Stomach smooth muscle (tissue), 2 donors: ENCODE results near the gene TSPAN32.

Source experiments
- H3K27ac ChIP-seq: one replicate; pipeline ENCODE4 v1.7.0; 2013; ENCODE audit warnings: mild to moderate bottlenecking, low read length, inconsistent platforms
- H3K27me3 ChIP-seq, 2 donors: one replicate each; pipeline ENCODE4 v1.7.0; 2013; ENCODE audit warnings: low read length in 2 of 2; ENCODE audit not compliant: insufficient read depth in 2 of 2, control insufficient read depth in 1 of 2
- H3K36me3 ChIP-seq, 2 donors: one replicate each; pipeline ENCODE4 v1.7.0; 2013; ENCODE audit warnings: low read length in 2 of 2; ENCODE audit not compliant: control insufficient read depth in 2 of 2, insufficient read depth in 2 of 2
- H3K4me1 ChIP-seq: one replicate; pipeline ENCODE4 v1.7.0; 2013; ENCODE audit warnings: low read length; ENCODE audit not compliant: control insufficient read depth, insufficient read depth
- H3K4me3 ChIP-seq, 2 donors: one replicate each; pipeline ENCODE4 v1.7.0; 2013; ENCODE audit warnings: low read length in 2 of 2
- H3K9ac ChIP-seq, 2 donors: one replicate each; pipeline ENCODE4 v1.7.0; 2013; ENCODE audit warnings: low read length in 2 of 2, mild to moderate bottlenecking in 1 of 2
- H3K9me3 ChIP-seq, 2 donors: one replicate each; pipeline ENCODE4 v1.7.0; 2013; ENCODE audit warnings: low read length in 2 of 2; ENCODE audit not compliant: control insufficient read depth in 2 of 2
- donor health status: healthy.
- donor health status: Pancreatic carcinoma.

The TSPAN32 gene

DNA sequence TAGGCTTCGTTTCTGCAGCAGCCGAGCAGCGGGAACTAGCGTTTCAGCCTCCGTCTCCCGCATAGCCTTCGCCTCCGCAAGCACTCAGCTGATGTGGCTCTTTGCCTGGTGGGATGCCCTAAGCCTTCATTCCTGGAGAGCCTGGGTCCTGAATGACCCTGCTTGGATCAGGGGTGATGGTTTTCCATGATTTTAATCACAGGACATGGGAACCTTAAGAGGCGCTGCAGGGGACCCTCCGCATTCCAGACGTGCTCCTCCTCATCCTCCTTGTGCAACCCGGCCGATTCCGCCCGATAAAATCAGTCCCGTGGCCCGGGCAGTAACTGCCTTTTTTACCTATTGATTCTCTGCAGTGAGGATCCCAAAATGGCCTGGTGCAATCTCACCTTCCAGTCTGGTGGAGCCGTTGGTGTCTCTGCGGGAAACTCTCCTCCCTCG is 8.3 kb upstream of the TSPAN32 start:
- H3K36me3 ChIP-seq = no peaks in the 10 kb centered on the region

DNA sequence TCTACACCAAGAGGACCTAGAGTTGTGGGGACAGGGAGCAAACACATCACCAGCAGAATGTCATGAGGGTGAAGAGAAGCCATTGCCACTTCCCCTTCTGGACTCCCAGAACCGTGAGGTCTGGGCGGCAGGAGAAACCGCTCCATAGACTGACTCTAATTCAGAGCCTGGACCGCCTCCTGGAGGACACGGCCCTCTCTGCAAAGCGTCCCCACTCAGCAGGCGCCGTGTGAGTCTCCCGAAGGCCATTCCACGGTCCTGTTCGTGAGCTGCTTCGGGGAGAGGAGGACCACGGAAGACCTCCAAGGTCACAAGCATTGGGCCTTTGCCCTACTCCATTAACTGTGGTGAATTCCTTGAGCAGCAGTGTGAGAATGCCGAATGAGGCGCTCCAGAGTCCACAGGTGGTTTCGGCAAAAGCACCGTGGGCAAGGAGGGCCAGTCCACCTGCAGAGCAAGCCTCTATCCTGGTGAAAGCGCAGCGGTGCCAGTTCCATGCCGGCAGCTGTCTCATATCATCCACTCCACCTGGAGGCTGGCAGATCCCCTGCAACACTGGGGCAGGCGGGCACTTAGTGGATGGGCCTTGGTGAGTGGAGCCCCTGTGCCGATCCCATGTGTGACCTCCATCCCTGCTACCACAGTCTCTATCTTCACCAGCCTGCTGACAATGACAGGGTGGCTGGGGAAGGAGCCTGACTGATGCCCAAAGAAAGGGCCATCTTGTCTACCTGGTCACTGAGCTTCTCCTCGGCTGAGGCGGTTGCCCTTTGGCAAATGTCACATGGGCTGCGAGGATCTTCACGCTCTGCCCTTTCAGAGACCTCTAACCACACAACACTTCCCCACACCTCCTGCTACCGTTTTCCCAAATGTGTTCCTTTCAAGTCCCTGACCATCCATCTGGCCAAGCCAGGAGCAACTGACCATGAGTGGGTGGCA is 7.6 kb upstream of the TSPAN32 start:
- no peak overlapping the region for H3K4me3 ChIP-seq
- H3K9ac ChIP-seq = no peak overlapping the region
- no peaks in the 10 kb centered on the region for H3K36me3 ChIP-seq
- peaks cover 0 to 13% of the 10 kb centered on the region in 2 donors for H3K27me3 ChIP-seq
- no peaks in the 10 kb centered on the region for H3K9me3 ChIP-seq
- H3K27ac ChIP-seq = no peak overlapping the region
- no peaks in the 10 kb centered on the region for H3K4me1 ChIP-seq

More for the DNA sequence above, 8.3 kb upstream of the TSPAN32 start:
- no peak overlapping the region for H3K27ac ChIP-seq
- H3K4me3 ChIP-seq = no peak overlapping the region
- H3K9ac ChIP-seq = no peak overlapping the region
- H3K4me1 ChIP-seq = no peaks in the 10 kb centered on the region
- peaks cover 2 to 17% of the 10 kb centered on the region in 2 donors for H3K27me3 ChIP-seq
- no peaks in the 10 kb centered on the region for H3K9me3 ChIP-seq

DNA sequence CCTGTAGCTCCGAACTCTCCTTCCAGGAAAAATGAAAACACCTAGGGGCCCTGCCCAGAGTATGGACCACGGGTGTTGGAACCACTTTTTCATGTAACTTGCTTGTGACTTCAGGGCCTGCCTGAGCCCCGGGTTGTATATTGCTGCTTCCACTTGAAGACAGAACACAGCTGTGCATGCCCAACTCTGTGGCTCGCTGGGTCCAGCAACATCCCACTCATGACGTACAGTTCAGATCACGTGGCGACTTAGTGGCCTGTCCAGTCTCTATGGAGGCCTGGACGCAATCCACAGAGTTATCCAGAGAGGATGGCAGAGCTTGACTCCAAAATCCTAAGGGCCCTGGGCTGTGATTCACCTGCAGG is 6.9 kb upstream of the TSPAN32 start:
- Histone ChIP-seq H3K4me1 (no peaks in the 10 kb centered on the region), H3K27me3 (peaks cover 0 to 8% of the 10 kb centered on the region in 2 donors), H3K9ac (no peak overlapping the region), H3K27ac (no peak overlapping the region), H3K36me3 (no peaks in the 10 kb centered on the region), H3K9me3 (no peaks in the 10 kb centered on the region), H3K4me3 (no peak overlapping the region)

DNA sequence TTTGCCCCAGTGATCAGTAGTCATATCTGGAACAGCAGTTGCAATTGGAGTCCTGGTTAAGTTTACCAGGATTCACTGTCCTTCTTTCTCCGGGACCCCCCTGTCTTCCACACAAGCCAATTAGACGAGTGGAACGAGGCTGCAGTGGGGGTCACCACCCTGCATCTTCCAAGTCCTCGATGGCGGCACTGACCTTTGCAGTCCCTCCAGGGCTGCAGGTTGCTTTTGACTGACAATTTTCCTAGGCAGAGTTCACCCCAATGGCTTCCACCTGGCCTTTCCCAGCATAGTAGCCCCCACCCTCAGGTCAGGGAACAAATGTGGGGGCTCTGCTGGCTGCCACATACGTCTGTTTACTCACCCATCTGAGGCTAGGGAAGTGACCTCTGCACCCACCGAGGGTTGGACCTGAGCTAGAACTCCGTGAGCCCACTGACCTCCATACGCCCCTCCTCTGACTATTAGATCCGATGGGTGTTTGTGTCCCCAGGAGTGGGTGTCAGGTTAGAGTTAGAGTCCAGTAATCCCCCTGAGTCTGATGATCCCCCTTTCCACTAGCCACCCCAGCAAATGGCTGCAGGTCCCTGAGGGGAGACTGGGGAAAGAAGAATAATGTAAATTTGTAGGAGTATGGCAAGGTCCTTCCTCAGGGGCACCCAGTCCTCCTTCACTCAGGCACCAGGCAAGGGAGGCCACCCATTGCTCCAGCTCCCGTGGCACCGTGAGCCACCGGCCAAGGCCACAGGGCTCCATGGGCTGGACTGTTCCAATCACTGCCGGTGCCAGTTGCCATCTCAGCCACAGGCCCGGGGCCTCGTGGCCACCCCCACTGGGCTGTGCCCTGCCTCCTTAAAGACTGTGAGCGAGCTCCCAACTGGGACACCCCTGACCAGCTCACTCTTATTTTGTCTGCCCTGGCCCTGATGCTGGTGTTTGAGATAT is 5.6 kb upstream of the TSPAN32 start:
- Histone ChIP-seq H3K9ac (no peak overlapping the region), H3K4me1 (no peaks in the 10 kb centered on the region), H3K27me3 (no peaks in the 10 kb centered on the region), H3K36me3 (no peaks in the 10 kb centered on the region), H3K9me3 (no peaks in the 10 kb centered on the region), H3K27ac (no peak overlapping the region), H3K4me3 (no peak overlapping the region)

DNA sequence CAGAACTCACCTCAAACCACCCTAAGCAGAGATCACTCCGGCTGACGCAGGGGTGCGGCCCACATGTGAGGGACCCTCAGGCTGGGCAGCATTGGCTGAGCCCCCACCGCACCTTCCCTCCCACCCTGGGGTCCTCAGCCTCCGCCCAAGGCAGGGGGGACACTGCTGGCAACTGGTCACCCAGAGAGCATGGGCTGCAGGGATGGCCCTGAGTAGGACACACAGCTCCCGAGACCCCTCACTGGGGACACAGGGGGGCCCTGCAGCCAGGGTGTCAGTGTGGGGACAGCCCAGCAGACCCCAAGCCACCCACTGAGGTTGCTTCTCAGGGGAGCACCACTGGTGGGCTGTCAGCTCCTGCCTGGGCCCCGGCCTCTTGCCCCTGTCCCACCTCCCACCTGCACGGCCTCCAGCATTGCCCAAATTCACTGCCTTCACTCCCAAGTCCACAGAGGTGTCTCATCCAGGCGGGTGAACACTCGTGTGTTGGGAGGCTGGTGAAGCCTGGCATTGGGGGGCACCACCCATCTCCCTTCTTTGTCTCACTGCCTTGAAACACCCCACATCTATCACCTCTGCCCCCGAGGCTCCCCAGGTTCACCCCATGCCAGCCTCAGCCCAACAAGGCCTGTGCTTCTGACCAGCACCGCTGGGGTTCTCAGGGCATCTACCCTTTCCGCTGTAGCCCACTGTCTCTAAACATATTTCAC is 4.7 kb upstream of the TSPAN32 start:
- no peaks in the 10 kb centered on the region for H3K27me3 ChIP-seq
- no peaks in the 10 kb centered on the region for H3K36me3 ChIP-seq
- no peak overlapping the region for H3K9ac ChIP-seq
- no peak overlapping the region for H3K27ac ChIP-seq
- H3K9me3 ChIP-seq = no peaks in the 10 kb centered on the region
- no peak overlapping the region for H3K4me3 ChIP-seq
- no peaks in the 10 kb centered on the region for H3K4me1 ChIP-seq

DNA sequence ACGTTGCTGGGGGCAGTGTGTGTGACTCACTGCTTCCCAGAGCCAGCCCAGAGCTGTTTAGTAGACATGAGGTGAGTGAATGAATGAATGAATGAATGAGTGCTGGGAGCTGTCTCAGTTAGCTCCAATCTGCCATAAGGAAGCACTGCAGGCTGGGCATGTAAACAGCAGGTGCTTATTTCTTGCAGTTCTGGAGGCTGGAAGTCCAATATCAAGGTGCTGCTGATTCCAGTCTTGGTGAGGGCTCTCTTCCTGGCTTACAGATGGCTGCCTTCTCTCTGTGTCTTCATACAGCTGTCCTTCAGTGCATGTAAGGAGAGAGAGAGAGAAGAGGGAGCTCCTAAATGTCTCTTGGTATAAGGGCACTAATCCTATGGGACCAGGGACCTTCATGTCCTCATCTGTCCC is 4.2 kb upstream of the TSPAN32 start:
- no peak overlapping the region for H3K9ac ChIP-seq
- H3K4me1 ChIP-seq = peaks cover 1% of the 10 kb centered on the region
- H3K27me3 ChIP-seq = no peaks in the 10 kb centered on the region
- H3K36me3 ChIP-seq = no peaks in the 10 kb centered on the region
- H3K4me3 ChIP-seq = no peak overlapping the region
- H3K9me3 ChIP-seq = no peaks in the 10 kb centered on the region
- no peak overlapping the region for H3K27ac ChIP-seq

DNA sequence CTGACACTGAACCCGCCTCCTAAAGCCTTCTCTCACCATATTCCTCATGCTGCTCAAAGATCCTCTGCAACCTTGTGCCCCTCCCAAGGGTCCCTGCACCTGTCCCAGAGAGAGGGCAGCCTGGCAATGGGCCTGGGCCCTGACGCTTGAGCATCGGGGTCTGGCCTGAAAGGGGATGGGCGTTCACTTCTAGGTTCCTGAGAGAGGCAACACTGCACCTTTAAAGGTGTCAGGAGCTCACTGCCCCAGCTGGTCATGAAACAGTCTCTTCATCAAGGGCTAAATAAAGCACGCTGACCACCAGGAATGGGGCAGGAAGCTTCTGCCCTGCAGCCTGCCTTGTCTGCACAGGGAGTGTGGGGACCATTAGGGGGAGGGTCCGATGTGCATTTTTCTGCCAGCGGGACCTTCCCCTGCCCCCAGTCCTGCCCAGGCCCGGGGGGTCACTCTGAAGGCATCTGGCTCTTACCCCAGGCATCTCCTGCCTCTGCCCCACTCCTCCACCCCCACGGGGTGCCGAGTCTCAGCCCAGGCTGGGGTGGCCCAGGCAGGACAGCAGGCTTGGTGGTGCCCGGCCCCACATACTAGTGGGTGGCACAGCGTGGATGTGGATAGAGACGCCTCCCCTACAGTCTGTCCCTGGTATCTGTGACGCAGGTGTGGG is 3.5 kb upstream of the TSPAN32 start:
- H3K9me3 ChIP-seq = no peaks in the 10 kb centered on the region
- no peak overlapping the region for H3K4me3 ChIP-seq
- H3K27me3 ChIP-seq = no peaks in the 10 kb centered on the region
- no peak overlapping the region for H3K27ac ChIP-seq
- H3K9ac ChIP-seq = no peak overlapping the region
- peaks cover 7% of the 10 kb centered on the region for H3K4me1 ChIP-seq
- no peaks in the 10 kb centered on the region for H3K36me3 ChIP-seq

DNA sequence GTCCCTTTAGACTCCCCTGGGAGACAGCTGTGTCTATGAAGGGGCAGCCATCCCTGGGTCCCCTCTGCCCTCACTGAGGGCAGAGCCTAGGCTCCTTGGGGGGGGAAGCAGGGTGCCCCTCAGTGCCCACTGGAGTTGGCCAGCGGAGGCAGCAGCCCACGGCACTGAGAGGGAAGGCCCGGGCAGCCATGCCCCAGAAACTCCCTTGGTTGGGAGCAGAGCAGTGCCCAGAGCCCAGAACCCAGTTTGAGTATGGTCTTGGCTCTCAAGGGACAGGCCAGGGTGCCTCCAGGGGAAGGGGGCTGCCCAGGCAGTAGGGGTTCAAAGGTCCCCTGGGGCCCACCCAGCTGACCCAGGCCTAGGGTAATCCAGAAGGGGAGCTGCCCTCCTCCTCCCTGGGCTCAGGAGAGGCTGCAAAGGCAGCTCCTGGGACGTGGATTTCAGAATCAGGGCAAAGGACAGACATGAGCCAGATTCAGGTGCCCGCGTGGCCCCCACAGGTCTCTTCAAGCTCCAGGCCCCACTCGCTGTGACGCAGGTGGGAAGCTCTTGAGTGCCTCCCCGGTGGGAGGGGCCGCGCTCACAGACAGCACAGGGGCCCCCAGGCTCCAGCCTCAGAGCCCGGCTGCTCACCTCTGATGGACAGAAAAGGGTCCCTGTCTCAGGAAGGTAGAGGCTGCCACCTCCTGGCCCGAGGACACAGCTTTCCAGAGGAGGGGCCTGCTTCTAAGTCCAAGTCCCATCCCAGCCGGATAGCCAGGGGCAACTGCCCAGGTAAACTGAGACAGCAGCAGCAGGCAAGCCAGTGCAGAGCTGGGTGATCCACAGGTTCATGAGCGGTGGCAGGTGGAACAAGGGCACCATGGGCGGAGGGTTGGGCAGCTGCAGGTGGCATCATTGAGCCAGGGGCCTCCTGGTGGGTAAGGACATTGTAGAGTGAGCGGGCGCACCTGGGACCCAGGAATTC is 2.7 kb upstream of the TSPAN32 start:
- Histone ChIP-seq H3K9me3 (no peaks in the 10 kb centered on the region), H3K27me3 (no peaks in the 10 kb centered on the region), H3K36me3 (no peaks in the 10 kb centered on the region), H3K4me1 (peaks cover 15% of the 10 kb centered on the region), H3K27ac (no peak overlapping the region), H3K4me3 (no peak overlapping the region), H3K9ac (no peak overlapping the region)

DNA sequence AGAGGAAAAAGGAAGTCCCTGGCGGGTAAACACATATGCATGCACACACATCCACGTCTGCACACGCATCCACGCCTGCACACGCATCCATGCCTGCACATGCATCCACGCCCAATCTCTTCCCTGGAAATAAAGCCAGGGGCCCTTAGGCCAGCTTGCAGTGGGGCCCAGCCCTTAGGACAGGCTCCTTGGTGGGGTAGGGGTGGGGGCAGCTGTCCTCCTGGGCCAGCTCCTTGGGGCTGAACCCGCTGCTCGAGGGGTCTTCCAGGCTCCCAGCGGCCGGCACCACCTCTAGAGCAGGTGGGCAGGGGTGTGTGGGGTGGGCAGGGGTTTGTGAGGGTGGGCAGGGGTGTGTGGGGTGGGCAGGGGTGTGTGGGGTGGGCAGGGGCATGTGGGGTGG is 2.0 kb upstream of the TSPAN32 start:
- Histone ChIP-seq H3K36me3 (no peaks in the 10 kb centered on the region), H3K4me1 (peaks cover 22% of the 10 kb centered on the region), H3K9ac (no peak overlapping the region), H3K27ac (no peak overlapping the region), H3K9me3 (no peaks in the 10 kb centered on the region), H3K4me3 (no peak overlapping the region), H3K27me3 (no peaks in the 10 kb centered on the region)
